ENCODE measurements around the gene MYO1A. TPM values are rescaled to one million over a fixed set of nuclear protein-coding genes. Genes with fewer than 3 reads are reported as not detected.

Gene MYO1A
- total and polyA plus RNA-seq, 2 donors from 2014 or later: 0.25 to 0.77 TPM

DNA sequence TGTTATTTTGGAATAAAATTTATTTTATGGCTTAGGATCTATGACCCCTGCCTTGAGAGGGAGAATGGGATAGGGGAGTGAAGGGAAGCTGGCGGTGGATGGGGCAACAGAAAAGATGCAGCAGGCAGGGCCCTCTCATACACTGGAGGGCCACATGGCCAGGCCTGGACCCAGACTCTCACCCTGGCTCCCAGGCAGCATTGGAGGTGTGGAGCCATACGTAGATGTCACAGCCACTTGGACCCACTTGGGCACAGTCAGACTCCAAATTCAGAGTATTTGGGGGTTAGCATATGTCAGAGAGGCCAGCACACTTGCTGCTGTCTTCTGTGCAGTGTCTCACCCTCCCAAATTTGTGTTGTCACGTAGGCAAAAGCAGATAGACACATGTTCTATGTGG lies 45.5 kb upstream of the MYO1A start:
- Histone ChIP-seq H3K9ac (ENCODE audit: low read length in 3 of 3) (no peak overlapping the region), H3K4me1 (ENCODE audit: control insufficient read depth in 2 of 3, insufficient read depth in 2 of 3, low read depth in 1 of 3, low read length in 3 of 3) (peaks cover 0 to 21% (median 0%) of the 10 kb centered on the region in 3 donors), H3K27me3 (ENCODE audit: control insufficient read depth, insufficient read depth, low read length) (no peaks in the 10 kb centered on the region), H3K36me3 (ENCODE audit: control insufficient read depth in 2 of 3, insufficient read depth in 3 of 3, low read length in 3 of 3) (peaks cover 7 to 64% (median 16%) of the 10 kb centered on the region in 3 donors), H3K27ac (ENCODE audit: low read depth in 2 of 2, low read length in 2 of 2) (no peak overlapping the region), H3K4me3 (ENCODE audit: low read length in 3 of 3) (no peak overlapping the region), H3K9me3 (ENCODE audit: control insufficient read depth in 2 of 3, insufficient read depth in 1 of 3, low read length in 3 of 3) (no peaks in the 10 kb centered on the region)
- FAIRE-seq (no peak), DNase-seq (peak in 1 of 5 donors; percentile 50)
- TF ChIP-seq, protein P1, sequence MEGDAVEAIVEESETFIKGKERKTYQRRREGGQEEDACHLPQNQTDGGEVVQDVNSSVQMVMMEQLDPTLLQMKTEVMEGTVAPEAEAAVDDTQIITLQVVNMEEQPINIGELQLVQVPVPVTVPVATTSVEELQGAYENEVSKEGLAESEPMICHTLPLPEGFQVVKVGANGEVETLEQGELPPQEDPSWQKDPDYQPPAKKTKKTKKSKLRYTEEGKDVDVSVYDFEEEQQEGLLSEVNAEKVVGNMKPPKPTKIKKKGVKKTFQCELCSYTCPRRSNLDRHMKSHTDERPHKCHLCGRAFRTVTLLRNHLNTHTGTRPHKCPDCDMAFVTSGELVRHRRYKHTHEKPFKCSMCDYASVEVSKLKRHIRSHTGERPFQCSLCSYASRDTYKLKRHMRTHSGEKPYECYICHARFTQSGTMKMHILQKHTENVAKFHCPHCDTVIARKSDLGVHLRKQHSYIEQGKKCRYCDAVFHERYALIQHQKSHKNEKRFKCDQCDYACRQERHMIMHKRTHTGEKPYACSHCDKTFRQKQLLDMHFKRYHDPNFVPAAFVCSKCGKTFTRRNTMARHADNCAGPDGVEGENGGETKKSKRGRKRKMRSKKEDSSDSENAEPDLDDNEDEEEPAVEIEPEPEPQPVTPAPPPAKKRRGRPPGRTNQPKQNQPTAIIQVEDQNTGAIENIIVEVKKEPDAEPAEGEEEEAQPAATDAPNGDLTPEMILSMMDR (IDR thresholded peaks at IDR 0.05; ENCODE audit: borderline replicate concordance, extremely low read depth, insufficient read depth): no peak
- intact Hi-C loops (cut with DNase I): no loop called here

DNA sequence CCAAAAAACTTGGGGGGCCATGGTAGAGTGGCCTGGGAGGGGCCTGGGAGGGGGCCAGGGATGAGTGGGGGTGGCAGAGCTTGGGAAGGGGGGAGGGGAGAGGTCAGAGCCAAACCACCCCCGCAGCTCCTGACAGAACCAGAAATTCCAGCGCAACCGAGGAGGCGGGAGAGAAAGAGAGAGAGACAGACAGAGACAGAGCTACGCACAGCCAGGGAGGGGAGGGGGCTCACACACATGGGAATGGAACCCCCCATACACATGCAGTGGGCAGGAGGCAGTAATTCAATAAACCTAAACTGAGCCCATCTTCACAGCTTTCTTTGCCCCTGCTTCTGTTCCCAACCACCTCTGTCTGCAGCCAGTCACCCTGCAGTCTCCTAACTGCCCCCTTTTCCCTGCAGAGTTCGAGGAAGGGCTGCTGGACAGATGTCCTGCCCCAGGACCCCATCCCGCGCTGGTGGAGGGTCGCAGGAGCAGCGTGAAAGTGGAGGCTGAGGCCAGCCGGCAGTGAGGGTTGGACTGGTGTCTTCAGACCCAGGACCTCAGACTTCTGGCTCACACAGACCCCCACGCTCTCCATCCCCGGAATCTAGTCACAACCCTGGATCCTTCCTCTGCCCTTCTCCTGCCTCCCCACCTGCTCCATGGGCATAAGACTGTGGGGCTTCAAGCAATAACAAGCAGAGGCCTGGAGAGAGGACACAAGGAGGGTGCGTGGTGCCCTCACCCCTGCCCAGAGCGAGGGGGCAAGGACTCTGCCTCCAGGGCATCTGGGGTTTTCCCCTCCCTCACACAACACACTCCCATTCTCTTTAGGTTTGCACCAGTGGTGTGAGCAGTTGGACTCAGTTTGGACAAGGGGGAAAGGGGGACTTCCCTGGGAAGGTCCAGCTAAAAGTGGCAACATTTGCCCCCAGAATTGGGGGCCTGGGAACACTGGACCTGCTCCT lies 44.6 kb upstream of the MYO1A start:
- peaks cover 0 to 21% (median 0%) of the 10 kb centered on the region in 3 donors for H3K4me1 ChIP-seq (ENCODE audit: control insufficient read depth in 2 of 3, insufficient read depth in 2 of 3, low read depth in 1 of 3, low read length in 3 of 3)
- intact Hi-C loops (cut with DNase I): no loop called here
- TF ChIP-seq, protein P1 (IDR thresholded peaks at IDR 0.05; ENCODE audit: borderline replicate concordance, extremely low read depth, insufficient read depth): no peak
- FAIRE-seq (no peak), DNase-seq (peak in 2 of 5 donors; percentile 24 to 50)
- peaks cover 5 to 56% (median 16%) of the 10 kb centered on the region in 3 donors for H3K36me3 ChIP-seq (ENCODE audit: control insufficient read depth in 2 of 3, insufficient read depth in 3 of 3, low read length in 3 of 3)
- no peak overlapping the region for H3K4me3 ChIP-seq (ENCODE audit: low read length in 3 of 3)
- H3K27me3 ChIP-seq (ENCODE audit: control insufficient read depth, insufficient read depth, low read length): no peaks in the 10 kb centered on the region
- H3K27ac ChIP-seq (ENCODE audit: low read depth in 2 of 2, low read length in 2 of 2): peak overlapping the region; percentile 63 to 82
- H3K9ac ChIP-seq (ENCODE audit: low read length in 3 of 3): no peak overlapping the region
- no peaks in the 10 kb centered on the region for H3K9me3 ChIP-seq (ENCODE audit: control insufficient read depth in 2 of 3, insufficient read depth in 1 of 3, low read length in 3 of 3)

- FAIRE-seq (no peak), DNase-seq (peak; percentile 79 to 95 (median 85))
- Histone ChIP-seq H3K9ac (ENCODE audit: low read length in 3 of 3) (no peak overlapping the region), H3K27ac (ENCODE audit: low read depth in 2 of 2, low read length in 2 of 2) (peak overlapping the region; percentile 63 to 82), H3K27me3 (ENCODE audit: control insufficient read depth, insufficient read depth, low read length) (no peaks in the 10 kb centered on the region), H3K36me3 (ENCODE audit: control insufficient read depth in 2 of 3, insufficient read depth in 3 of 3, low read length in 3 of 3) (peaks cover 5 to 48% (median 14%) of the 10 kb centered on the region in 3 donors), H3K9me3 (ENCODE audit: control insufficient read depth in 2 of 3, insufficient read depth in 1 of 3, low read length in 3 of 3) (no peaks in the 10 kb centered on the region), H3K4me3 (ENCODE audit: low read length in 3 of 3) (no peak overlapping the region), H3K4me1 (ENCODE audit: control insufficient read depth in 2 of 3, insufficient read depth in 2 of 3, low read depth in 1 of 3, low read length in 3 of 3) (peaks cover 0 to 21% (median 0%) of the 10 kb centered on the region in 3 donors)
- TF ChIP-seq, protein P1 (IDR thresholded peaks at IDR 0.05; ENCODE audit: borderline replicate concordance, extremely low read depth, insufficient read depth): peak; percentile 35
- intact Hi-C loops (cut with DNase I): no loop called here
These were observed 43.7 kb upstream of the MYO1A start for GRCh38 chr12:57093415-57094207.

Data from kidney (tissue), 14 donors.